HG02884 (cell line): ENCODE data around the gene CLEC10A.
"Not testable (repeated sequence)": the region's sequence is repeated elsewhere in the genome, so short reads cannot be mapped to it uniquely, and the experiment has no call there.

Source experiments
- ATAC-seq: cut with Tn5 transposase; IDR thresholded peaks from one replicate; pipeline ENCODE4 v1.9.1; 2021; ENCODE audit warnings: mild to moderate bottlenecking, moderate library complexity; ENCODE audit not compliant: unreplicated experiment

CLEC10A gene

DNA sequence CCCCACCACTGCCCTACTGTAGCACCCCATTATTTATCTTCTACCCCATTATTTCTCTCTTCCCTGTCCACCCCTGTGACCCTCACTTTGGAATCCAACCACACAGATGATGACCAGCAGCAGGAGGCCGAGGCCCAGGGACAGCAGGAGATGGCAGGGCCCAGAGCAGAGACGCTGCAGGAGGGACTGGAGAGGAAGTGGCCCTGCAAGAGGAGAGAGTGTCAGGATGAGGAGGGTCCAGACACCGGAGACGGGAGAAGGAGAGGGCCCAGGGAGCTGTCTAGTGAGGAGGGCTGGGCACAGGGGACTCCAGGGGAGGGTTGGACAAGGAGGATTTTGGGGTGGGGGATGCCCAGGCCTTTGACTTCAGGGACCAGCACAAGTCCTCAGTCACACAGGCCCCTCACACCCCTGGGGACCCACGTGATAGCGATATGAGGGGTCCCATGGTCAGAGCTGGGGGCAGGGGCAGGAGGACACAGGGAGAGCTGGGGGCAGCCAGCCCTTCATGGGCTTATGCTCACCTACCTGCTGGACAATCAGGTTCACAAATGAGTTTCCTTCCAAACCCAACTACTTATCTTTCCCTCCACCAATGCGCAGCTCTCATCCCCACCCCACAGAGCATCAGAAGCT lies 2.0 kb downstream of the CLEC10A start:
- no peak for ATAC-seq

DNA sequence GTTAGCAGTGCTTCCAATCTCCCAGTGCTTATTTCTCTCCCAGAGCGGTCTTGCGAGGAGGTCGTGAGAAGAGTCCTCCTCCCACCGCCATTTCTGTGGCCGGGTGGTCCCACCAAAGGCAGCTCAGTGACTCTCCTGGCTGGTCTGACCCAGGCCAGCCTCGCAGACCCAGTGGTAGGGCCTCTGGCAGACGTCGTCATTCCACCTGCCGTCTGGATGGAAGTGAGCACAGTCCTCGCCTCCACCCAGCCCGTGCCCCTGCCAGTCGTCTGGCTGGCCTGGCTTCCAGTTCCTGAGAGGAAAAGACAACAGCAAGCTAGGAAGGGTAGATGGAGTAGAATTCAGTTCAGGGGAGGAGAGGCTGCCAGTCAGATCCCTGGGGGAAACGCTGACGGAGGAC lies 5.1 kb downstream of the CLEC10A start:
- no peak for ATAC-seq

DNA sequence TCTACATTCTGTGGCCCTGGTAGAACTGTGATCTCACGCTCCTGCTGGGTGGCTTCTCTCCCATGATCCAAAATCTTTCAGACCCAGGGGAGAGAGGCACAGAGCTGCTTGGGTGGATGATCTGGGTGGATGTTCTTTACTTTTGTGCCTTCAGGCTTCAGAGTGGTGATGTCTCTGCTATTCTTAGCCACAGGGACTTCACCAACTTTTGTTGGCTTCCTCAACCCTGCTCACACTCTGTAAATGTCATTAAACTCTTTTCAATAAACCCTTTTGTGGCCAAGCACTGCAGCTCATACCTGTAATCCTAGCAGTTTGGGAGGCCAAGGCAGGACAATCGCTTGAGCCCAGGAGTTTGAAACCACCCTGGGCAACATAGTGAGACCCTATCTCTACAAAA lies 7.6 kb downstream of the CLEC10A start:
- ATAC-seq = no peak

DNA sequence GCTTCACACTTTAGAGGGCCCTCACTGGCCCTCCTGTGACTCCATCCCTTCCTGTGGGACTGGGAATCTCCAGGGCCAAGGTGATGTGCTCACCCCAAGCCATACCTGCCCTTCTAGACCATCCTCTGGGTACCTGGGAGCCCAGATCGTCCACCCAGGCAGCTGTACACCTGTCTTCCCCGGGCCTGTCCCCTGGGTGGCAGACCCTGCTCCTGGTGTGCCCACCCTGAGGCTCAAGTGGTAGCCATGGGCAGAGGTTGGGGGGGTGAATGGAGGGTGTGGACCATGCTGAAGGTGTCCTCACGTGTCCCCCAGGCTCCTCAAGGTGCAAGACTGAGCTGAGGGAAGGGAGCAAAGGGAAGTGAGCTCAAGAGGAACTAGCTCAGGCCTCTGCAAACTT lies 9.3 kb downstream of the CLEC10A start:
- no peak for ATAC-seq

DNA sequence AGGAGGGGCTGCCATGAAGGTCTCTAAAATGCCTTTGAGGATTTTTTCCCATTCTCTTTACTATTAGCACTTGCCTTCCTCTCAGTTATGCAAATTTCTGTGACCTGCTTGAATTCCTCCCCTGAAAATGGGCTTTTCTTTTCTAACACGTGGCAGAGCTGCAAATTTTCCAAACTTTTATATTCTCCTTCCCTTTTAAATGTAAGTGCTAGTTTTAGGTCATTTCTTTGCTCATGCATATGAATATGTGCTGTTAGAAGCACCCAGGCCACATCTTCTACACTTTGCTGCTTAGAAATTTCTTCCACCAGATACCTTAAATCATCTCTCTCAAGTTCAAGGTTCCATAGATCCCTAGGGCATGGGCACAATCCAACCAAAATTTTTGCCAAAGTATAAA lies 11.8 kb downstream of the CLEC10A start:
- ATAC-seq = no peak

DNA sequence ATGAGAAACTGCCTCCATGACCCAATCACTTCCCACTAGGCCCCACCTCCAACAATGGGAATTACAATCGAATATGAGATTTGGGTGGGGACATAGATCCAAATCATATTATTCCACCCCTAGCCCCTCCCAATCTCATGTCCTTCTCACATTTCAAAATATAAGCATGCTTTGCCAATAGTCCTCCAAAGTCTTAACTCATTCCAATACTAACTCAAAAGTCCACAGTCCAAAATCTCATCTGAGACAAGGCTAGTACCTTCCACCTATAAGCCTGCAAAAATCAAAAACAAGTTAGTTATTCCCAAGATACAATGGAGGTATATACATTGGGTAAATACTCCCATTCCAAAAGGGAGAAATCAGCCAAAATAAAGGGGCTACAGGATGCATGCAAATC lies 12.9 kb downstream of the CLEC10A start:
- ATAC-seq = no peak

DNA sequence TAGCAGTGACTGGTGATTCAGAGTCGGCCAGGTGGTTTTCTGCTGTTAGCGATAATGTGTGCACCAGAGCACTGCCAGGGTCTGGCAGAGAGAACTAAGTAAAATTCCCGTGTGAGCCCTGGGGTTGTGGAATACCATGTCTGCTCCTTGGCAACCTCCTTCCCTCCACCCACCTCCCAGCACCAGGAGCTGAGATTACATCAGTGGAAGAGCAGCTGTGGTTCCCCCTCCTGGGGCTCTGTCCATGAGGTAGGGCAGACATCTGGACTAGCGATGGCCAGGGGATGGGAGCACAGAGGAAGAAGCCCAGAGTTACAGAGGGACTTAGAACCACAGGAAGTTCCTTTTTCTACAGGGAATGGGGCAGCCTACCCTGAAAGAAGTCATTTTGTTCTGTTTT lies 15.8 kb downstream of the CLEC10A start:
- no peak for ATAC-seq

DNA sequence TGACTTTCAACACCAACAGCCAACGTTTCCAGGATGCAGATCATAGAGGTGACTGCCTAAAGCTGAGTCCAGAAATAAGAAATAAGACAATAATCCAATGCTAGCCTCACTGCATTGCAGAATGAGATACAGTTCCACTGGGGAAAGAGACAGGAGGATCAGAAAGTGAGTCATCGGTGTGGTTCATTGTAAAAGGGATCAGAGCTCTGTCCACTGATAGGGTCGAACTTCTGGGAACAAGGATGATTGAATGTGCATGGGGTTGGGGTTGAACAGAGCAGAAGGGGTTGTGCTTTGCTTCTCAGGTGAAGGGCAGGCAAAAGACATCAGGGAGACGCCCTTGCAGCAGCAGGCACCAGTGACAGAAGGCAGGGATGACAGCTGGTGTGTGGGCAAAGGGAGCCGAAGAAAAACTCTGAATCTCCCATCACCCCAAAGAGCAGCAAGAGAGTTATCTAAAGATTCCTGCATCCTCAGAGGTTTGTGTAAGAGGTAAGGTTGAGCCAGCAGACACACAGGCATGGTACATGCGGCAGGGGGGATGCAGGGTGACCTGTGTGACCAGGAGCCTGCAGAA lies 16.4 kb downstream of the CLEC10A start:
- ATAC-seq = no peak

DNA sequence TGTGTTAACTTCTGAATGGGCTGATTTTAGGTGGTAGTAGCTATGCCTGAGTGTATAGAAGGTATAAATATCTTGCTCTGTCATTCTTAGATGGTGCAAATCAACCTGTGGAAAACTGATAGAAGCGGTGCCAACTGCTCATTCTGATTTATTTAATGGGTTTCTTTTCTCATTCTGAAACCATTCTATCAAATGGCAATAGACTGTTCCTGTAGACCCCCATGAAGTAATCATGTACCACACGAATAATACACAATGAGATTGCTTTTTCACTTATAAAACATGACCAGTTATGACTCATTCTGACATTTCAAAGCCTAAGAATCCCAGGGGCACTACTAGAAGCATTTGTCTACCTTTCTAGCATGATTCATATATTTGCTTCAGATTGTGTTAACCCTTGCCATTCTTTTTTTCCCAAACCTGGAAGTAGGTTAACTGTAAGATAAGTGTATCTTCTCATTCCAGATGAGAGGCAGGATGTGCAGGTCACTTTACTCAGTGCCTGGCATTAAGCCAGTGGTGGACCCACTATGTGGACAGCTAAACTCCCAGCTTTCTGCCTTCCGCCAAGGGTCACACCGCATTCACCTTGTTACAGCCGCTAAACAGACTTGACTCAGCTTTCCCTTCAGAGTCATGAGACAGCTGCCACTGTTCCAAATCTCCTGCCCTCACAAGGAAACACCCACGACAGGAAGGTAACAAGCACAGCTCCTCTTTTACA lies 19.7 kb downstream of the CLEC10A start:
- no peak for ATAC-seq

DNA sequence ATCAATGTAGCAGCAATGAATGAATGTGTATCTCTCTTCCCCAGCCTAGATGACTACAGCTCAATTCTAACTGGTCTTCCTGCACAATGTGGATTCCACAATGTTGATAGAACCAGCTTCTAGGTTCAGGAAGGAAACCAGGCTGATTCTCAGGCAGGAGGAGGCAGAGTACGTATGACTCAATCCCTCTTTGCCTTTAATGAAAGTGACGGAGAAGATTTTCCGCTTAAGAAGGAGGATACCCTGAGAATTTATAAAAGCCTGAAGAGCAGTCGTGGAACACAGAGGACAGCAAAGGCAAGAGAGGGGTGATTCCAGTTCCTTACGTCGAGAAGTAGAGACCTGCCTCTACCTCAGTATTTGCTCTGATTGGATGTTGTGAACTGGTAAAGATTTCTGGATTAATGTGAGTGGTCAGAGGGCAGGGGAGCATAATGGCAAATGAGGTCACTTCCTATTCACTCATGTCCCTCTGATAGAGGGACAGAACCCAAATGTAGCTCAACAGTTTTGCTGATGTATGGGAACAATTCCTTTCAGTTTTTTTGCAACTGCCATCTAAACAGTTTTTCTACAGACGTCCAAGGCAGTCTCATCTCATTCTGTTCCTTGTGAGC lies 21.1 kb downstream of the CLEC10A start:
- no peak for ATAC-seq

DNA sequence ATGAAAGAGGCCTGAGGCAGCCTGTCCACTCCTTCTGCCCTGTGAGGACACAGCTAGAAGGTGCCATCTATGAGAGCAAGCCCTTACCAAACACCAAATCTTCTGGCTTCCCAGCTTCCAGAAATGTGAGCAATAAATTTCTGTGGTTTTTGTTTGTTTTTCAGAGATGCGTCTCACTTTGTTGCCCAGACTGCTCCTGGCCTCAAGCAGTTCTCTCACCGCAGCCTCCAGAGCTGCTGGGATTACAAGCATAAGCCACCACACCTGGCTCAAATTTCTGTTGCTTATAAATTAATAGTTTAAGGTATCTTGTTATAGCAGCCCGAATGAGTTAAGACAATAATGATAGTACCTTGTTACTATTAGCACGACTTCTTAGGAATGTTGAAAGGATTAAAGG lies 23.7 kb downstream of the CLEC10A start:
- no peak for ATAC-seq

DNA sequence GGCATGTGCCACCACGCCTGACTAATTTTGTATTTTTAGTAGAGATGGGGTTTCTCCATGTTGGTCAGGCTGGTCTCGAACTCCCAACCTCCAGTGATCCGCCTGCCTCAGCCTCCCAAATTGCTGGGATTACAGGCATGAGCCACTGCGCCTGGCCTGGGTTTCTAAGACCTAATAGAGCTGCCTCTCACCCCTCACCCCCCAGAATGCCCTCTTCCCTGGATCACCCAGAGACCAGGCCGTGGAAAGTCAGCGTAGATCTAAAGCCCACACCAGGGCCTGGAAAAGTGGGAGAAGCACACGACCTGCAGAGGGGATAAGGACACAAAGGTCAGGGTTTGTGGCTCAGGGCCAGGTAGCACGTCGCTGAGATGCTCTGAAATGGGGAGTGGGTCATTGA lies 29.5 kb downstream of the CLEC10A start:
- not testable (repeated sequence) for ATAC-seq

DNA sequence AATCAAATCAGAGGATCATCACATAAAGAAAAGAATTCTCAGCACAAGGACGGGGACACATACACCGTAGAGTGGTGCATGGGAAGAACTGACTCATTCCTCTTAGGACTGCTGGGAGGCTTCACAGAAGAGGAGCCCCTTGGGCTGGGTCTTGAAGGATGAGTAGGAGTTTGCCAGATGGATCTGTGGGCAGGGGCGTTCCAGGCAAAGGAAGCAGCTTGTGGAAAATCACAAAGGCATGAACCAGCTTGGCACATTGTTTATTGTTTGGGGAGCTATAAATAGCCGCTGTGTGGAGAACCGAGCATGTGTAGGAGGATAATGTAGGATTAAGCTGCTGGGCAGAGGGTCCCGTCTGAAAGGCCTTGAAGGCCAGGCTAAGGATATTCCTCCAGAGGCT lies 31.1 kb downstream of the CLEC10A start:
- no peak for ATAC-seq

DNA sequence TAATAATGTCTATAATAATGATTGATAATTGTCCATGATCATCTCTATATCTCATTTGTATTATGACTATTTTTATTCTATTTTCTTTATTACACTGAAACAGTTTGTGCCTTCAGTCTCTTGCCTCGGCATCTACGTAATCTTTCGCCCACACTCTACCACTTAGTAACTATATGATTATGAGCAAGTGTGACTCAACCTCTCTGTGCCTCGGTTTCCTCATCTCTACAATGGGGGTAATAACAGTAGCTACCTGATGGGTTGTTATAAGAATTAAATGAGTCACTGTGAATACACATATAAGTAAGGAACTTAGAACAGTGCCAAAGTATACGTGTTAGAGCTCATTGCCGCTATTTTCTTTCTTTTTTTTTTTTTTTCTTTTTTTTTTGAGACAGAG lies 32.5 kb downstream of the CLEC10A start:
- ATAC-seq = no peak

DNA sequence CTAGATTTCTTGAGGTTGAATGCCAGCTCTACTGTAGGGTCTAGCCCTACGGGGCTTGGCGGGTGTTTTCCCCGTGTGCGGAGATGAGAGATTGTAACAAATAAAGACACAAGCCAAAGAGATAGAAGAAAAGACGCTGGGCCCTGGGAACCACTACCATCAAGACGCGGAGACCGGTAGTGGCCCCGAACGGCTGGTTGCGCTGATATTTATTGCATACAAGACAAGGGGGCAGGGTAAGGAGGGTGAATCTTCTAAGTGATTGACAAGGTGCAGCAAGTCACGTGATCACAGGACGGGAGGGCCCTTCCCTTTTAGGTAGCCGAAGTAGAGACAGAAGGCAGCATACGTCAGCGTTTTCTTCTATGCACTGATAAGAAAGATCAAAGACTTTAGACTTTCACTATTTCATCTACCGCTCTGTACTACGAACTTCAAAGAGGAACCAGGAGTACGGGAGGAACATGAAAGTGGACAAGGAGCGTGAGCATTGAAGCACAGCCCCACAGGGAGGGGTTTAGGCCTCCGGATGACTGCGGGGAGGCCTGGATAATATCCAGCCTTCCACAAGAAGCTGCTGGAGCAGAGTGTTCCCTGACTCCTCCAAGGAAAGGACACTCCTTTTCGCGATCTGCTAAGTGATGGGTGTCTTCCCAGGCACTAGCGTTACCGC lies 33.2 kb downstream of the CLEC10A start:
- ATAC-seq = not testable (repeated sequence)

DNA sequence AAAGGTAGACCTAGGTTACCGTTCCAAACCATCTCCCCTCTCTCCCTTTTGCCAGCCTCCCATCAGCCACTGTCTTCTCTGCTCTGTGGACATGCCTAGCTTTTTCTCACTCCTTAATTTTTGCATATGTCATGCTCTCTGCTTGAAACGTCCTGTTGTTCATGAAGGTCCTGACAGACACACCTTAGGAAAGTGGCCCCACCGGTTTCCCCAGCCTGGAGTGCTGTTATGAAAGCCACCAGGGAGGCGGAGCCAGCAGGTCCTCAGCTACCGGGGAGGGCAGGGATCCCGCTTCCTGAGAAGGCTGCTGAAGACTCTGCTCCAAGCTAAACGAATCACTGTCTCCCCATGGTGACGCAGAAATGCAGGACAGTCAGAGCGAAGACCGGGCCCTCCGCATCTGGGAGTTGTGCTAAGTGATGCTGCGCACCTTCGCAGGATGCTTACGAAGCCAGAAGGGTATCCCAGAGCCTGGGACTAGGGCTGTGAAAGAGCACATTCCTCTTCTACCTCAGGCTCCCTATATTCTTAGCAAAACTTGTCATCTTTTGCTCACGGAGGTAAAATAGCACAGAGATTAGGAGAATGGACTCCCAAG lies 33.8 kb downstream of the CLEC10A start:
- ATAC-seq = no peak

DNA sequence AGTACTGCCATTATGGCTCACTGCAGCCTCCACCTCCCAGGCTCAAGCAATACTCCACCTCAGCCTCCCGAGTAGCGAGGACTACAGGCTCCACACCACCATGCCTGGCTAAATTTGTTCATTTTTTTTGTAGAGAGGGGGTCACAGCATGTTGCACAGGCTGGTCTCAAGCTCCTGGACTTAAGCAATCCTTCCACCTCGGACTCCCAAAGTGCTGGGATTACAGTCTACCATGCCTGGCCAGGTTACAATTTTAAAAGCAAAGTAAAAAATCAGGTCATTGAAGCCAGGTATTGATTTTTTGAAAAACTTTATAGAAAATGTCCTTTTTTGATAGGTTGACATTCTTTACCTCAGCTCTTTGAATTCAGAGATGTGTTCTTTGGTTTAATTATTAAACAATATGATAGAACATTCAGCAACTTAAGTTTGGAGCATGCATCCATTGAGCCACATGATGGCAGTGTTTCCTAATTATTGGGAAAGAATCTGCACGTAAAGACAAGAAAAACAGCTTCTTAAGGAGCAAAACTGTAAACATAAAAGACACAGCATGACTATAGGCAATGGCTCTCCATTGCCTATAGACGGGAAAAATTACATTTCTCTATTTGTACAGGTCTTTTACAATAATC lies 34.4 kb downstream of the CLEC10A start:
- ATAC-seq = no peak

DNA sequence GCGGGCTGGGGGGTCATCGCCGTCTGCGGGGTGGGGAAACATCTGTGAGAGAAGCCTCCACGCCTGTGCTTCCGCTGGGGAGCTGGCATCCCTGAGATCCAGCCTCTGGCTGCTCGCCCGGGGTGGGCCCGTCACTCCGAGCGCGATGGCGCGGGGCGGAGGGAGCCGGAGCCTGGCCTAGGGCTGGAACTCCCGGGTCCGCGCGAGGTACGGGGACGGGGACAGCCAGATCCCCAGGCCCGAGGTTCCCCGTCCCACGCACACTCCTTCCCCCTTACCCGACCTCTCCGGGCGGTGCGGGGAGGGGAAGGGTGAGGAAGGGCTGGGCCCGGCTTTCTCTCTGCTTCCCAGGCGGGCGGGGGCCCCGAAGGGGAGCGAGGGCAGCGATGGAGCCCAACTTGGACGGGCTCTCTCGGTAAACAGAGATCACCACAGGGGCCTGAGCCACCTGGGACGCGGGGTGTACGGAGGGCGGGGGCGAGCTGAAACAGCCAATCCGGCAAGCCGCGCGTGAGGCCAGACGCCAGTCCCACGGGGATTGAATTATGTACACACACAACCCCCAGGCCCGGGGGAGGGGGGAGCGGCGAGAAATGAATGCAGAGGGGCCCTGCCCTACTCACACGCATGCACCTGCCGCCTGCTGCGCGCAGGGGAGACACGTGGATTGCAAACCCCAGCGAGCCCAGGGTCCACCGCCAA lies 36.4 kb downstream of the CLEC10A start, which contains the start of gene SLC16A11:
Gene SLC16A11 (minus strand): TSS at position 596 of the 702 bp plus-strand sequence. CDS start 579 bp downstream, at position 17.
- no peak for ATAC-seq

DNA sequence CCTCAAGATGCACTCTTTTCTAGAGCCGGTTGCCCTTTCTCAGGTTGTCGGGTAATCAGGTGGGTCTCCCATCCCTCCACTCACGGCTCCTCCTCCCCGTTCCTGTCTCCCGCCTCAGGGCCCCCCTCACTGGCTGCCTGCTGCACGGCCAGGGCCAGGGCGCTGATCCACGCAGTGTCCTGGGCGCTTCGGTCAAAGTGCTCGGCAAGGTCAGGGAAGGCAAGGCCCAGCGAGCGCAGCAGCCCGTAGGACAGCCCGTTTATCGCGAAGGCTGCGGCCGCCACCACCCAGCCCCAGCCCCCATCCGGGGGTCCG lies 36.9 kb downstream of the CLEC10A start:
- ATAC-seq = no peak
